ENCODE measurements around the gene HMHB1.

HMHB1 gene

DNA sequence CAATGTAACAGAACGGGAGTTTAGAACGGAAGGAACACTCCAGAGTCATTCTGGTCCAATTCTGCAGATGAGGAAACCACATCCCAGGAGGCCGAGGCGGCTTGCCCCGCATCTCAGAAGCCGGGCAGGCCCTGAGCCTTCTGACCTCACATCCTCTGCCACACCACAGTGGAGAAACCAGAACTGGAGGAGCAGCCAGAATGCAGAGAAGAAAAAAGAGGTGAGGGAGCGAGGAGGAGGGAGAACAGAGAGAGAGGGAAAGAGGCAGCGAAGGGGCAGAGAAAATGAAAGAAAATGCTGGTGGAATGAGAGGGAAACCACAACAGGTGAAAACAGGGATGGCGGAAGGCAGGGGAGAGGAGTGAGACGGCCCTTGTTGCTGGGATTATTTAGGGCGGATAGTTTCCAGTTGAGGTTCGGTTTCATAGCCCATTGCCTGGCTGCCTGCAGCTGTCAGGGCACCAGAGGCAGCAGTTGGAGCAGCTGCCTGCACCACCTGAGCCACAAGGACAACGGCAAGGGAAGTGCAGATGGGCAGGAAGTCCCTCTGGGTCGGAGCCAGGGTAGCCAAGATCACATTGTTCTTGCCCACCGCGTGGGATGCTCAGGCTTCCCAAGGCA lies at the start of gene HMHB1:
Gene HMHB1 (plus strand): TSS at position 77 of the 621 bp plus-strand sequence.
- no peak for DNase-seq

DNA sequence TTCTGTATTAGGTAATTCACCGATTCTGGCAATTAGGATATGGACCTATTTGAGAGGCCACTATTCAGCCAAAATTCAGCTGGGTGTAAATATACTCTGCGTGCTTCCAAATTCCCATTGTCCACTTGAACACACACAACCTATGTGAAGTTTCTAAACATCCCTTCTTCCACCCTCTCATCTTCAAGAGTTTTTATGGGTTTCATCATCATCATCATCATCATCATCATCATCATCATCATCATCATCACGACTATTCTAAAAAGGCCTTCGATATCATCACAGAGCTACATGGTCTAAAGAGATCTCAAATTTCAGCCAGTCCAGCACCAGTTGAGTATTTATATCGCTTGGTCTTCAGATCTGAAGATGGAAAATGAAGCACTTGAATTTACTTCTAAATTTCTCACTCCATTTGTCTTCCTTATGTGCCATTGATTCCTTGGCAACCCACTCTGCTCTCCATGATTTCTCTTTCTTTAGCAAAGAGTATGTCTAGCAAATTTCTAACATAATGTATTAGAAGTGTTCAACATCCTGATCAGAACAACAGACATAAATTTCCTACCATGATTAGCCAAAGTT lies 49.2 kb upstream of the HMHB1 start:
- no peak for DNase-seq

DNA sequence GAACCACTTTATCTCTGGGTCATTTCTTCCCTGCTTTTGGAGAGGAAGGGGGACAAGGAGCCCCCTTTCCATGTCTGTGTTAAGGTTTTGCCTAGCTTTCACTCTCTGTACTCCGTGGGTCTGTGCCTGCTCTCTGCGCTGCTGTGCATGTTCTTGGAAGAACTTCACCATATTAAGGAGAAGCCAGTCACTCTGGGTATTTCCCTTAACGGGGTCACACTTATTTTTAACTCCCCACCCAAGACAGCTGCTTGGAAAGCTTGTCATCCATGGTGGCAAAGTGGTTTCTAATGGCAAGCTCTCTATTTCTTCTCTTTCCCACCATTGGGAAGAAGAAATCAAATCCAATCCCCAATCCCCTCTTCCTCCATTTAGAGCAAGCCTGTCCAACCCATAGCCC lies 44.8 kb upstream of the HMHB1 start:
- DNase-seq, result no peak

DNA sequence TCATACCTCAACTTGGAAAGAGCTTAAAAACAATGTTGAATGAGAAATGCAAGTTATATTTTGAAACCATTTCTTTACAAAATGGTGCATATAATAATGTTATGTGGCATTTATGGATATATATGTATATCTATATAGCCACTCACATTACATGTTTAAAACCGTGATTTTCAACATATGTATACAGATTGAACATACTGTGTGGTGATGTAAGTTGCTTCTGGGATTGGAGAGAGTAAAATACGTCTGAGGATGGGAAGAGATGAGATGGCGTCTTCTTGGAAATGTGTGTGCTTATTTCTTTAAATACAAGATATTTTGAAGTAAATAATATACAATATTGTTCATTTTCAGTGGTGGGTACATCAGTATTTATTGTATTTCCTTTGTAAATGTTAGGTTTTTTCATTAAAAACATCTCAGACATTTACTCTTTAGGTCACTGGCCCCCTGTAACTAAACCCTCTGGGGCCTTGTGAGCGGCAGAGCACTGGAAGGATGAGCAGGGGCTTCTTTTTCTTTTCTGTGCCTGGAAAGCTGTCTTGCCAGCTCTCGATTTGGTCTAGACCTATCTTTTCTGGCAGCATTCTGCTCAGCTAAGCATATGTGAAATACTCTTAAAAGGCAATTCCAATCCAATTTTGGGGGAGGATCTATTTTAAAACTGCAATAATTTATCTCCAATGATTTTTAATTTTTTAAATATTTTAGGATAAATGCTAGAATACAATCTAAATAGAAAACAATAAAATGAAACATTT lies 42.8 kb upstream of the HMHB1 start:
- DNase-seq, result no peak

DNA sequence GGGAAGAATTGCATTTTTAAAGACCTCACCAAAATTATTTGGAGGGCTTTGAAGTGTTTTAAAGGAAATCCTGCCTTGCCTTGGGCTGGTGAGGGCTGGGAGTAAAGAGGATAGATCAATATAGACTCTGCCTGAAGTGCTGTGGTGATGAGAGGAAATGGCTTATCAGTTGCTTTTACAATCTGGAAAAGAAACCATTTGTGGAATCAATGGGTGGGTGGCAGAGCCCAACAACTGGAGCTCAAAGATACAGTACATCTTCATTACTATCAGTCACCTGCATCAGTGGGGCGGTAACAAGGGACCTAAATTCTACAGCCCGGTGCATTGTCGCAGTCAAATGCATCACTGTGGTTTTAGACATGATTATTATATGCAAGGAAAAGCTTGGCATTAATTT lies 41.5 kb upstream of the HMHB1 start:
- DNase-seq, result no peak

DNA sequence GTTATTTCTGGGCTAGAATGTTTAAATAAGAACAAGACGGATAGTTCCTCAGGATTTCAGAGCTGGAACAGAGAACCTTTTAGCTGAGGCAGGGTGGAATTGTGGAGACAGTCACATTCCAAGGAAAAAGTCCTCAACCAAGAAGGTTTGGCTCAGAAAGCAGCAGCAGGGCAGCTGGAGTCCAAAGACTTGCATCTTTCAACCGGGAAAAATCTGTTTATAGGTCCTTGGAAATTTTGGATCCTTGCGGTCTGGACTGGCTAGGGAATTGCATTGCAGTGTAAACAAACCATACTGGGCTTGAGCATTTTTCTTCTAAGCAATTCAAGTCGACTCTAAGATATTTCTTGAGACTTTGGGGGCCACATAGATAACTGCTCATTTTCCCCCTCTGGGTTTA lies 40.8 kb upstream of the HMHB1 start:
- no peak for DNase-seq

DNA sequence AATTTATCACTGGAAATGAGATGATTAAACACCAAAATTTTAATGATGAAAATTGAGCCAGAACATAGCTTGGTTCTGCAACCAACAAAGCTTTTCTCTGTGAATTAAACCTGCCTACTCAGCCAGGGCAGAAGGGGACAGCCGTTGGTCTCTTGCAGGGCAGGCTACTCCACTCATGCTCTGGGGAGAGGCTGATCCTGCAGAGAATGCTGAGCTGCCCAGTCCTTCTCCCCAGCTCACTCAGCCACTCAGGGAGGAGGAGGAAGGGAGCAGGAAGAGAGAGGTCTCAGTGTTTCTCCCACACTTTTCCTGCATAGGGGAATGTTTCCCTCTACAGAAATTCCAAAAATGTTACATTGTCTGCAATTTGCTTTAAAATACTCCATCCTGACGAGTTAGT lies 40.4 kb upstream of the HMHB1 start:
- no peak for DNase-seq

DNA sequence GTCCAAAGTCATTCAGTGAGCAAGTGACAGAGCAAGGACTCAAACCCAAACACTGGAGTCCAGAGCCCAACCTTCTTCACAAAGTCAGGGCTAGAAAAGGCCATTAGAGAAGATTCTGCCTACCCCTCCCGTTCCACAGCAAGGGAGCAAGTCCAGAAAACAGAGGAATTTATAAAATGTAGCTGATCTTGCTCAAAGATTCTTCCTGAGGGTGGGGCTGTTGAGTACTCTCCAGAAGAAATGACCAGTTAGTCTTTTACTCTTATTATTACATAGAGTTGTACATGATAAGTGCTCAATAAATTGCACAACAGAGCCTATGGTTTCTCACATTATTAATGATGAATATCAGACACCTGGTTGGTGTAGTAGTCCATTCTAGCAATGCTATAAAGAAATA lies 39.3 kb upstream of the HMHB1 start:
- no peak for DNase-seq

DNA sequence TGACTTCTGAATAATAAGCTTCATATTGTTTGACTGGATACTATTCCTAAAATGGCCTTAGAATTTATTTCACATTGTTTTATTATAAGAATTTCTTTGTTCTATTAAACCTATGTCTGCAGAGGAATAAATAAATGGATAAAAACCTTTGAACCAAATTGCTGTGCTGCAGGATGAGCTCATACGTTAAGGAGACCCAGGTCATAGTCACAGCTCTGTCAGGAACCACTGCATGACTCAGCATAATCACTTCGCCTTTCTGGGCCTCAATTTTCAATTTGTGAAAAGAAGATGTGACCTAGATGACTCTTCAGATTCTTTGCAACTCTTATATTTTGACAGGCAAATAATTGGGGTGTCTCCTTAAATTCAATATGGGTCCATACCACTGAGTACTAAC lies 36.7 kb upstream of the HMHB1 start:
- DNase-seq, result no peak

DNA sequence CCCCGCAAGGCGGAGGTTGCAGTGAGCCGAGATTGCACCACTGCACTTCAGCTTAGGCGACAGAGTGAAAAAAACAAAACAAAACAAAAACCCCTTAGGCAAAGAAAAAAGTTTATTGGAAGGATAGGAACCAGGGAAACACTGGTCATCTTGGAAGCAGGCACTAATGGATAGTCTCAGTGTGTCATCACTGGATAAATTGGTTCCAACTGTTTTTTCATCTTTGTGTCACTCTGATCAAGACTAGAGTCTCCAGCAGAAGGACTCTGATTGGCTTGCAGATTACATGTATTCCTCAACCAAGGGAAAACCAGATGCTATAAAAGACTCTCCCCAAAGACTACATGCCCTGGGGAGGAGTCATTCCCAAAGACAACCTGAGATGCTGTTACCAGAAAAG lies 35.0 kb upstream of the HMHB1 start:
- DNase-seq, result no peak

DNA sequence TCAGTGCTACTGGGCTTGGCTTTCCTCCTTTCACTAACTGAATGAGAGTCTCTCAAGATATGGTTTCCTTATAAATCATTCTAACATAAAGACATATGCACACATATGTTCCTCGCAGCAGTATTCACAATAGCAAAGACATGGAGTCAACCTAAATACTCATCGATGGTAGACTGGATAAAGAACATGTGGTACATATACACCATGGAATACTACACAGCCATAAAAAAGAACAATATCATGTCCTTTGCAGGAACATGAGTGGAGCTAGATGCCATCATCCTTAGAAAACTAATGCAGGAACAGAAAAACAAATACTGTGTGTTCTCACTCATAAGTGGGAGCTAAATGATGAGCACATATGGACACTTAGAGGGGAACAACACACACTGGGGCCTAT lies 32.5 kb upstream of the HMHB1 start:
- no peak for DNase-seq

DNA sequence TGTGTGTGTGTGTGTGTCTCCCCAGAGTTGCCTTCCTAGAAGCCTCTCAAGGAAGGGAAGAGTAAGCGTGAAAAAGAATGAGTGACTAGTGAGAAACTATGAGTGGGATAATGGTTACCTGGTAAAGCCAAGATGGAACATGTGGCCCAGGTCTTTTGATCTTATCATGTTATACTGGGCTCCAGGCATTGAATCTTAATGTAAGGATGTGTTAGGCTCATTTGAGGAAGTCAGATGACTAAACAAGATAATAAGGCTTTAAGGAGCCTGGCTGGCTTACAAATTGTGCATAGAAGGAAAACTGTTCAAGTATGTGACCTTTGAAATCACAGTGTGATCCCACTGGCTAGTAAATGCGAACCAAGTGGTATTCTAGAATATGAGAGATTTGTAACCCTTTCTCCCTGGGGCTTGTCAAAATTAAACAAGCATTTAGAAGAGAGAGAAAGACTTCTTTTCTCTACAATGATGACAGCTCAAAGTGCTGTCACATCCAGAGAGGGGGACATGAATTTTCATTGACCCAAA lies 29.9 kb upstream of the HMHB1 start:
- no peak for DNase-seq

DNA sequence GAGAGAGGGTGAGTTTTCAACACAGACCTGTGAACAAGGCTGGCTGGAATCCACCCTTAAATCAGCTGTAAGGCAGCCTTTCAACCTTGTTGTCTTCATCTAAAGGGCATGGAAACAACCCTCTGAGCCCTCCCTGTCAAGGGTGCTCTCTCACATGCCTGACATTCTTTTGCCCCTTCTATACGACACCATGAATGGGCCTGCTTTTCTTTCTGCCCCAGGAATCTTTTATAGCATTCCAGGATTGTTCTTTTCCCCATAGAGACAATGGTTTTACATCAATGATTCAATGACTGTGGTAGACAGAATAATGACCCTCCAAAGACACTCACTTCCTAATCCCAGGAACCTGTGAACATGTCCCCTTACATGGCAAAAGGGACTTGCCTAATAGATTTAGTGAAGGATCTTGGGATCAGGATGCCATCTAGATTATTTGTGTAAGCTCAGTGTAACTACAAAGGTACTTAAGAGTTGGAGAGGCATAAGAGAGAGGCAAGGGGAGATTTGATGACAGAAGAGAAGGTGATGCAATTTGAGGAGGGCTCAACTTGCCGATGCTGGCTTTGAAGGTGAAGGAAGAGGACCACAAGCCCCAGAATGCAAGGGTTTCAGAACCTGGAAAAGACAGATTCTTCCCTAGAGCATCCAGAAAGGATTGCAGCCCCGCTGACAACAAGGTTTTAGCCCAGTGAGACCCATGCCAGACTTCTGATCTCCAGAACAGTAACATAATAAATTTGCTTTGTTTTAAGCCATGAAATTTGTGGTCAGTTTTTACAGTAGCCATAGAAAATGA lies 29.2 kb upstream of the HMHB1 start:
- DNase-seq, result no peak

DNA sequence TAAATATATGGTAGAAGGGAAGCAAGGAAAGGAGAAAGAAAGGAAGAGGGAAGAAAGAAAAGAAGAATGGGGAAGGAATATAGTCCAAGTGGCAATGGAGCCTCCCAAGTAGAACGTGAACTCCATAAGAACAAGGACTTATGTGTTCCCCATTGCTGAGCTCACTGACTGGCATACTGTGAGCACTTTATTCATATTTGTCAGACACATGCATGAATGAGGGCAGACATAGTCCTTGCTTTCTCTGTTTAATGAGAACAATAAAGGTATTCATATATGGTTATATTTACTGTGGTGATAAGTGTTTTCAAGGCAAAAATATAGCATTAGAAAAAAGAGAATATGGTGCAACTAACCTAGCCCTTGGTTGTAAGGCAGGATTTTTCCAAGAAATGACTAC lies 23.6 kb upstream of the HMHB1 start:
- no peak for DNase-seq

DNA sequence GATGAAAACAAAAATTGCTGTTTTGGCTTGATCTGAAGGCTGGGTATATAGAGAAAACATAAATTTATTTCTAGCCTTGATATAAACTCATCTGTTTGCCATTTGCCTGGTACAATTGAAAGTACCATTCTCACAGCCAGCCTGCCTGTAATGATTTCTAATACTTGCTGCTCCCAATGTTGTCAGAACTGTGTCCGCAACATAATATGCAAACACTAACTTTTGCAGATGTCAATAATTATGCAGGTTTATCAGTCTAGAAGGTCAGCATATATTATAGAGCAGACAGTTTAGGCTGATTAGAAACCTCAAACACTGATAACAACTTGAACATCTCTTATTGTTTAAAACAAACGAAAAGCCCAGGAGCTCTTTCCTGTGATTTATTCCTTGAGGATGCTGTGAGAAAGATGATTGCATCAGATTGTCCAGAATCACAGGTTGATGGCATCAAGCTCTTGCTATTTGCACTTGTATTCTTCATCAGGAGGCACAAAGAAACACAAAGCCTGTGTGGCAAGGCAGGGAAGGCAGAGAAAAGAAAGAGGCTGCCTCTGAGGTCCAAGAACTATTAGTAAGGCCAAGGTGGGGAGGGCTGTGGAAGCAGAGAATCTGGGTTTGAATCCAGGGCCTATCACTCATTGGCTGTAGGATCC lies 21.4 kb upstream of the HMHB1 start:
- DNase-seq, result no peak

DNA sequence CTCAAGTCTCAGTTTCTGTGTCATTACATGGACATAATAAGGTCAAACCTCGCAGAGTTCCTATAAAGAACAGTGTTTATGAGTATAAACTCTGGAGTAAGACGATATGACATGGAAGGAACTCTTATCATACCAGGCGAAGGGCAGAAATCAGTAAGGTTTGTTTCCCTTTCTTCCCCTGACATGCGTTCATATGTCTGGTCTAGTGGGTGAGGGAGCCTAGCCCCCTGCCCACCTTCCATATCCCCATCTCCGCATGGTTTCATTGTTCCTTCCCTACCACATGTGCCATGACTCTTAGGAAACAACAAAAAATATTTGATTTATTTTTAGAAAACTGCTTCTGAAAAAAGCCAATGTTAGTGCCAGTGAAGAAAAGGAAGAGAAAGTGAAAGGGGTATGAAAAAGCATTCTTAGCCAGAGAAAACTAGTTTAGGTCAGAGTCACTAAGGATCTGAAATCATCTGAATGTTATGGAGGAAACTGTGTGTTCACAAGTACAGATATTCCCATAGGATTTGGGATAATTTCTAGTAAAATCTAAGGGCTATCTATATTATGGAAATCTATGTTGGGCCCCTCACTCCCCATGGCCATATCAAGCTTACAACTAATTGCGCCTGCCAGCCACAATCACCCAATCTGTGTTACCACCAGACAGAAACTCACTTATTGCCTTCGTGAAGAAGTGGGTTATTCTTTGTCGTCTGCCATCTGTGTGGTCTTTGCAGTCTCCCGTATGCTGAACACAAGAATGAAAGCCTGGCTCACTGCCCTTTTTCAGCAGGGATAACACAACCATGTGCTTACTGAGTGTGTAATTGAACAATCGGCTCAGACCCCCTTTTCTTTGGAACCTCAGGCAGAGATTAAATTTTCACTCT lies 19.9 kb upstream of the HMHB1 start:
- DNase-seq, result no peak

DNA sequence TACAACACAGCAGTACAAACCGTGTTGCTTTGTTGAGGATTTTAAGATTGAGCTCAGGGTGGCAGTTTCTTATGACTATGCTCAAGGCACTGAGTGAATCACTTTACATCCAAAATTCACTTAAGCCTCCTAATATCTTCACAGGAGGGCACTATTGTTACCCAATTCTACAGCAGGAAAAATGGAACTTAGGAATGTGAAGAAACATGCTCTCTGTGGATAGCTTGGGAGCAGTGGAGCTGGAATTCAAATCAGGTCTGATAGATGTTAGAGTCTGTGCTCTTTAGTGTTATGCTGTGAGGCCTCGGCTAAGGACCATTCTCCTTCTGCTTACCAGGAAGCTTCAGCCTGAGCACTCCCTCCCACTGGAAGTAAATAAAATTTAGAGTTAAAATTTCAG lies 18.7 kb upstream of the HMHB1 start:
- DNase-seq, result no peak

DNA sequence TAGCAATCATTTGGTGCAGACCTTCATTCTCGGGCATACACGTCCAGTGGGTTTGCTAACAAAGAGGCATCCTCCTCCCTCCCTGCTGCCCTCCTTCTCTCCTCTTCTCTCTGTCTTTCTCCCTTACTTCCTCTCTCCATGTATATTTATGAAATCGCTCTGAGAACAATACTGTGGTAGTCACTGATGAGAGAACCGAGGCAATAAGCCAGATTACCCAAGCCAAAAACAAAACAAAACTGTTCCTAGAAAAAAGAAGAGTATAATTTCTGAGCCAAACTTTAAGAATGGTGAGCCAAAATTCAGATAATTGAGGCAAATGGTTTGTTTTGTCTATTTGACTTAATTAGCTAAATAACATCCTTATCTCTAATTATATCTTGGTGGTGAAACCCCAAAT lies 15.8 kb upstream of the HMHB1 start:
- no peak for DNase-seq

DNA sequence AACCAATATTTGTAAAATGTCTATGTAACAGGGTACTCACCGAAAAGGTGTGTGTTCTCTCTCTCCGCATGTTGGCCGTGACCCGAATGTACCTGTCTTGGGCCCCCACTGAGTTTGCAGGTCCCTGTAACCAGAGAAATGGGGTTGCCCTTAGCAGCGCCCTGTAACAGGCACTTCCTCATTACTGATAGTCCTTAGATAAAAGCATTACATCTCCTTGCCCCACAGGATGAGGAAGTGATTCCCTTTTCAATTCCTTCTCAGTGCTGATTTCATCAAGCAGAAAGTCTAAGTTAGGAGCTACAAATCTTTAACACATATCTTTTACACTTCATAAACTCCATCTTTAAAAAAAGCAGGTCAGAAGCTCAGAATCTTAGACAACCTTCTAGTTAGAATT lies 15.2 kb upstream of the HMHB1 start:
- no peak for DNase-seq

DNA sequence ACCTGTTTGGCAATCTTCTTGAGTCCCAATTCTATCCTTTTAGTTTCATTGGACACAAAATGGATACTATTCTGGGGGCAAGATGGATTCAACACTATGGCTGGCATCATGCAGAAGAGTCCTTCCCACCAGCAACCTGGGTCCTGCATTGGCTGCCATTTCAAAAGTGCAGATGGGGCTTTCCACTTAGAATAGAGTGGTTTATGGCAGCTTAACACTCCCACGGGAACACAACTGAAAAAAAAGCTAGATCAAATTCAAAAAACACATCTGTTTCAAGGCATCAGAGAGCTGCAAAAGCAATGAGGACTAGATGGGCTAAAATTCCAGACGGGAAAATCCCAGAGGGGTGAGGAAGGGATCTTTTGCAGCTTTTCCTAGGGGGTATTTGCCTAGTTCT lies 11.2 kb upstream of the HMHB1 start:
- DNase-seq, result no peak

DNA sequence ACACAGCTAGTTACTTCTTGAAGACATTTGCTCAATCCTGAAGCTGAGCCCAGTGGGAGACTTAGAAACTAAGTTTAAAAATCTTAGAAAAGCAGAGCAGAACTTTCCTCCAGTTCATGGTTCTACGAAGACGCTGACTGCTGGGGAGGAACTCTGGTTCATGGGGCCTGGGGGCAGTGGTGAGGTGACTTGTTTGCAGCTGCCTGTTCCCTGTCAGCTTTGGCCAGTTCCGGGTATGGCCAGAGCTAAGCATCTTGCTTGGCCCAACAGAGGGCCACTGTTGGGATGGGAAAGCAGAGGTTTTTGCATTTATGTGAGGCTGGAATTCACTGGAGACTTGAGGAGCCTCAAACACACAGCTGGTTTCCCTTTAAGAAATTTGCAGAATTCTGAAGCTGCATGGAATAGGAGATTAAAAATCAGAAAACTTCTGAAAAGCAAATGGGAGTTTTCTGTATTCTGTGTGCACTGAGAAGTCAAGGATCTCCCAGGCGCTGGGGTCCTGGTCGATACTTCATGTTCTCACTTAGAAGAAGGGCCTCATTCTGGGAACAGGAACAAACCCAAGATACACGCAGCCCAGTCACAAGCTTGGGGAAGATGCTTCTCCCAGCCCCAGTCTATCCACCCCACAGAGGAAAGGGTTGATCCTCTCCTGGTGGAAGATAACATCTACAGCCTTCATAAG lies 10.6 kb upstream of the HMHB1 start:
- DNase-seq, result no peak

Measured in CD4-positive, alpha-beta T cell treated with Interleukin-12 subunit alpha and Interleukin-12 subunit beta, for 1 hour (primary cell).